ENCODE results near the gene SLC2A9.

Gene SLC2A9

GRCh38 chr4:9942921-9943600 is 78.2 kb downstream of the SLC2A9 start:
- TF ChIP-seq SIN3A (IDR thresholded peaks at IDR 0.05; ENCODE audit: borderline replicate concordance, insufficient read depth, low read length), result no peak
- TF ChIP-seq POLR2AphosphoS5 (IDR thresholded peaks at IDR 0.05; ENCODE audit: low read depth, low read length), result no peak
- no peak for TF ChIP-seq FOXP2 (optimal IDR thresholded peaks at IDR 0.05; ENCODE audit: borderline replicate concordance, extremely low read depth, extremely low read length, insufficient read depth)
- no peak for TF ChIP-seq TAF1 (IDR thresholded peaks at IDR 0.05; ENCODE audit: borderline replicate concordance, insufficient read depth, low read length)
- no peak for TF ChIP-seq REST (IDR thresholded peaks at IDR 0.05; ENCODE audit: insufficient read depth in 1 of 2, low read depth in 2 of 2, low read length in 2 of 2)

- TF ChIP-seq SIN3A (IDR thresholded peaks at IDR 0.05; ENCODE audit: borderline replicate concordance, insufficient read depth, low read length) (no peak), TAF1 (IDR thresholded peaks at IDR 0.05; ENCODE audit: borderline replicate concordance, insufficient read depth, low read length) (no peak), REST (IDR thresholded peaks at IDR 0.05; ENCODE audit: insufficient read depth in 1 of 2, low read depth in 2 of 2, low read length in 2 of 2) (no peak)
These were observed 79.2 kb downstream of the SLC2A9 start for GRCh38 chr4:9942139-9942538.

- no peak for TF ChIP-seq POLR2AphosphoS5 (IDR thresholded peaks at IDR 0.05; ENCODE audit: low read depth, low read length)
- no peak for TF ChIP-seq FOXP2 (optimal IDR thresholded peaks at IDR 0.05; ENCODE audit: borderline replicate concordance, extremely low read depth, extremely low read length, insufficient read depth)
- TF ChIP-seq REST (IDR thresholded peaks at IDR 0.05; ENCODE audit: insufficient read depth in 1 of 2, low read depth in 2 of 2, low read length in 2 of 2), result no peak
- no peak for TF ChIP-seq SIN3A (IDR thresholded peaks at IDR 0.05; ENCODE audit: borderline replicate concordance, insufficient read depth, low read length)
- no peak for TF ChIP-seq TAF1 (IDR thresholded peaks at IDR 0.05; ENCODE audit: borderline replicate concordance, insufficient read depth, low read length)
These were observed 81.3 kb downstream of the SLC2A9 start for GRCh38 chr4:9940041-9940440.

- no peak for TF ChIP-seq REST (IDR thresholded peaks at IDR 0.05; ENCODE audit: insufficient read depth in 1 of 2, low read depth in 2 of 2, low read length in 2 of 2)
- TF ChIP-seq POLR2AphosphoS5 (IDR thresholded peaks at IDR 0.05; ENCODE audit: low read depth, low read length), result no peak
- no peak for TF ChIP-seq SIN3A (IDR thresholded peaks at IDR 0.05; ENCODE audit: borderline replicate concordance, insufficient read depth, low read length)
- no peak for TF ChIP-seq TAF1 (IDR thresholded peaks at IDR 0.05; ENCODE audit: borderline replicate concordance, insufficient read depth, low read length)
- no peak for TF ChIP-seq FOXP2 (optimal IDR thresholded peaks at IDR 0.05; ENCODE audit: borderline replicate concordance, extremely low read depth, extremely low read length, insufficient read depth)
These were observed 82.4 kb downstream of the SLC2A9 start for GRCh38 chr4:9938933-9939332.

GRCh38 chr4:9937078-9937477 is 84.2 kb downstream of the SLC2A9 start:
- TF ChIP-seq SIN3A (IDR thresholded peaks at IDR 0.05; ENCODE audit: borderline replicate concordance, insufficient read depth, low read length) (no peak), REST (IDR thresholded peaks at IDR 0.05; ENCODE audit: insufficient read depth in 1 of 2, low read depth in 2 of 2, low read length in 2 of 2) (no peak), FOXP2 (optimal IDR thresholded peaks at IDR 0.05; ENCODE audit: borderline replicate concordance, extremely low read depth, extremely low read length, insufficient read depth) (no peak), TAF1 (IDR thresholded peaks at IDR 0.05; ENCODE audit: borderline replicate concordance, insufficient read depth, low read length) (no peak), POLR2AphosphoS5 (IDR thresholded peaks at IDR 0.05; ENCODE audit: low read depth, low read length) (no peak)
